ENCODE results near the gene SLC10A1.

The SLC10A1 gene

DNA sequence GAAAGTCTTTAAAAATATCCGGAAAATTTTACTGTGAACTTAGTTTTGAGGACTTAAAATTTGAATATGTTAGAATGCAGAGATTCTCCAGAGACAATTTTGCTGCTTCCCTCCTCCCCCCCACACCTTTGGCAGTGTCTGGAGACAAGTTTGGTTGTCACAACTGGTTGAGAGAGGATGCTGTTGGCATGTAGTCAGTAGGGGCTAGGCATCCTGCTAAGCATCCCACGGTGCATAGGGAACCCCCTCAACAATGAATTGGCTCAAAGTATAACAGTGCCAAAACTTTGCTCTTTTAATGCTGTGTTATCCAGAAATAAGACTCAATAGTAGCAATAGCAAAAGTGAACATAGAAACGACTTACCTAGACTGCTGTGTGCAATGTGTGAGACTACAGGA is 26.5 kb downstream of the SLC10A1 start:
- no peak overlapping the region for H3K27ac ChIP-seq
- TF ChIP-seq, protein P1, sequence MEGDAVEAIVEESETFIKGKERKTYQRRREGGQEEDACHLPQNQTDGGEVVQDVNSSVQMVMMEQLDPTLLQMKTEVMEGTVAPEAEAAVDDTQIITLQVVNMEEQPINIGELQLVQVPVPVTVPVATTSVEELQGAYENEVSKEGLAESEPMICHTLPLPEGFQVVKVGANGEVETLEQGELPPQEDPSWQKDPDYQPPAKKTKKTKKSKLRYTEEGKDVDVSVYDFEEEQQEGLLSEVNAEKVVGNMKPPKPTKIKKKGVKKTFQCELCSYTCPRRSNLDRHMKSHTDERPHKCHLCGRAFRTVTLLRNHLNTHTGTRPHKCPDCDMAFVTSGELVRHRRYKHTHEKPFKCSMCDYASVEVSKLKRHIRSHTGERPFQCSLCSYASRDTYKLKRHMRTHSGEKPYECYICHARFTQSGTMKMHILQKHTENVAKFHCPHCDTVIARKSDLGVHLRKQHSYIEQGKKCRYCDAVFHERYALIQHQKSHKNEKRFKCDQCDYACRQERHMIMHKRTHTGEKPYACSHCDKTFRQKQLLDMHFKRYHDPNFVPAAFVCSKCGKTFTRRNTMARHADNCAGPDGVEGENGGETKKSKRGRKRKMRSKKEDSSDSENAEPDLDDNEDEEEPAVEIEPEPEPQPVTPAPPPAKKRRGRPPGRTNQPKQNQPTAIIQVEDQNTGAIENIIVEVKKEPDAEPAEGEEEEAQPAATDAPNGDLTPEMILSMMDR (conservative IDR thresholded peaks at IDR 0.05): no peak
- no peak for TF ChIP-seq ZFX (IDR thresholded peaks at IDR 0.05)

DNA sequence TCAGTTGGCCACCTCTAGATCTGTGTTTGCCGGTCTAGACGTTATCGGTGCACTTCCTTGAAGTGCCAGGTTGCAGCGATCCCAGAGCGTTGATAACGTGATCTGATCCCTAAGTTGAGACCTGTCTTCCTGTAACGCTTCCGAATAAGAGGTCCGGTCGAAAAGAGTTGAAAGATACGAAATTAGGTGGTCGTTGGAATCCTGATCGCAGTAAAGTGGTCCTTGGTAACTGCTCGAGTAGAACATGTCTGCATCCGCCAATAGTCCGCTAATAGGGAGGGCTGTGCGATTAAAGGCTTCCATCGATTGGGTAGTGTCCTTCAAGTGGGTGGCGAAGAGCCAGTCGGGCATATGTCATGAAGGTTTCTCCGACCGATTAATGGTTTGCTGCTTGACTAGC is 27.4 kb downstream of the SLC10A1 start:
- no peak overlapping the region for H3K27ac ChIP-seq
- TF ChIP-seq, protein P1 (conservative IDR thresholded peaks at IDR 0.05): no peak
- no peak for TF ChIP-seq ZFX (IDR thresholded peaks at IDR 0.05)

DNA sequence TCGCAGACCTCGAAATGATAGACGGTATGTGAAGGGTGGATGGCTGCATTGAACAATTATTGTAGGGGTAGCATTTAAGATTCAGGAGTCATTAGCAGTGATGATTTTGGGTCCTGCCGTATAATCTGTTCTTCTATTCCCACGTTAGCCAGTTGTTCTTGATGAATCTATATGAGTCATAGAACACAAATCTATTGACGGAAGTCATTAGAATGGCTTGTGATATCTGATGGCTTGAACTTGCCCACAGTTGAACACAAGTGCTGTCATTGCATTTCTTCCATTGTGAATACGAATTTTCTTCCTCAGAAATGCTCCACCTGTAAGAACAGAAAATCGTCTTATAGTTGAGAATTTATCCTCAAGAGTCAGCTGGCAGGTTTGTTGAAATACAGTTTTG is 28.2 kb downstream of the SLC10A1 start:
- TF ChIP-seq ZFX (IDR thresholded peaks at IDR 0.05): no peak
- TF ChIP-seq, protein P1 (conservative IDR thresholded peaks at IDR 0.05): no peak
- peak overlapping the region; percentile 99; the same call in 1 of the 2 replicates for H3K27ac ChIP-seq

DNA sequence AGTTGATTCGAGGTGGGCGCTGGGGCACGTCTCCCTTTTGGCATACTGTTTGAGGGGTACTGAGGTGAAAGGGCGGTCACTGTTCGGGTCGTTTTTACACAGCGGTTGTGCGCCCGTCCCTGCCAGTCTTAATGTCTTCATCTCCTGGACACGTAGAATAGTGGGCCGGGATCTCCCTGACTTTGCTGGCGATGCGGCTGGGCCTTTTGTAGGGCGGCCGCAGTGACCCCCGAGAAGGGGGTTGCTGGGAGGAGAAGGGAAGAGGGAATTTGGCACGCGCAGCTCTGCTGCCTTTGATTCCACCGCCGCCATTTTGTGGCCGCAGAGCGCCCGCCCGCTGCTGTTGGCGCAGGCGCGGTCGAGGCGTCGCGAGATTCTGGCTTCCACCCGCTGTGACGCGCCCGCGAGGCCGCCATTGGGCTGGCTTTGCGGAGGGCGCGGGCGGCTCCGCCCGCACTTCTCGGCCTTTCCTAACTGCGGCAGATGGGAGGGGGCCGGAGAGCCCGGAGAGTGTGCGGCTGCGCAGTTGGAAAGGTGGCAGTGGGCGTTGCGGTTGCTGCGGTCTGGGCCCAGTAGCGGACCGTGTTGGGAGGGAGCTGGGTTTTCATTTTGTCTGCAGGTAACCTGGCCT is 29.6 kb downstream of the SLC10A1 start:
- no peak for TF ChIP-seq ZFX (IDR thresholded peaks at IDR 0.05)
- TF ChIP-seq, protein P1 (conservative IDR thresholded peaks at IDR 0.05): no peak
- peak overlapping the region; percentile 99 for H3K27ac ChIP-seq

DNA sequence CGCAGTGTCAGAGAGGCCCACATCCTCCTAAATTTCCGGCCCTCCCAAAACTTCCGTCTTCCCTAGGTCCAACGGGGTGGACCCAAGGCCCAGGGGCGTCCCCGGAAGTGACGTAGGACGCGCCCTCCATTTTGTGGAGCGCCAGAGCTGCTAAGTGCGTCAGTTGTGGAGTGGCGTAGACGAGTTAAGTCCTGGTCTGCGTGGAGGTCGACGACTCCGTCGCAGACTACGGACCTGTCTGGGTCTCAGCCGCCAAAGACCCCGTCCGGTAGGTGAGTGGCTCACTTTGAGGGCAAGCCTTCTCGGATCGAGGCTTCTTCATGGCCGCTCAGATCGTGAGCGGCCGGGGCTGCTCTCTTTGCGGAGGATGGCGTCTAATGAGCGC is 30.1 kb downstream of the SLC10A1 start, which contains the start of gene SRSF5:
Gene SRSF5 (plus strand): TSS at position 159 of the 385 bp plus-strand sequence. CDS start 1,015 bp downstream, outside the sequence.
- peak within 1 kb of the TSS; percentile 99 for H3K27ac ChIP-seq
- TF ChIP-seq, protein P1 (conservative IDR thresholded peaks at IDR 0.05): no peak
- TF ChIP-seq ZFX (IDR thresholded peaks at IDR 0.05): no peak; the same call in 1 of the 2 replicates

DNA sequence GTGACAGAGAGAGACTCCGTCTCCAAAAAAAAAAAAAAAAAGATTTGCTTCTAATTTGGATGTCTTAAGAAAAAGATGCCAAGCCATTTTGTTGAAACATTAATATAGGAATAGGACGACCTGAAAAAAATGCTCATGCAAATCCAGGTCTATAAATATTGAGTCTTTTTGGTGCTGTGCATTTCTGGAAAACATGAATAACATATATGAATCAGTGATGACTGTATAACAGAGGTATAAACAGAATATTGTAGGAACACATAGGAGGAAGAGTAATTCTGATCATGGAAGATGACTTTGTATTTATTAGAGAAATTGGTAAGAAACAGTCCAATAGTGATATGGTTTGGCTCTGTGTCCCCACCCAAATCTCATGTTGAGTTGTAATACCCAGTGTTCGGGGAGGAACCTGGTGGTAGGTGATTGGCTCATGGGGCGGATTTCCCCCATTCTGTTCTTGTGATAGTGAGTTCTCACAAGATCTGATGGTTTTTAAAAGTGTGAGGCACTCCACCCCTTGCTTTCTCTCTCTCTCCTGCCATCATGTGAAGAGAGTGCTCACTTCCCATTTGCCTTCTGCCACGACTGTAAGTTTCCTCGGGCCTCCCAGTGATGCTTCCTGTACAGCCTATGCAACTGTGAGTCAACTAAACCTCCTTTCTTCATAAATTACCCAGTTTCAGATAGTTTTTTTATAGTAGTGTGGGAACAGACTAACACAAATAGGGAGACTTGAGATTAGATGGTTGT is 33.1 kb downstream of the SLC10A1 start:
- H3K27ac ChIP-seq: no peak overlapping the region
- TF ChIP-seq ZFX (IDR thresholded peaks at IDR 0.05): no peak
- TF ChIP-seq, protein P1 (conservative IDR thresholded peaks at IDR 0.05): no peak

DNA sequence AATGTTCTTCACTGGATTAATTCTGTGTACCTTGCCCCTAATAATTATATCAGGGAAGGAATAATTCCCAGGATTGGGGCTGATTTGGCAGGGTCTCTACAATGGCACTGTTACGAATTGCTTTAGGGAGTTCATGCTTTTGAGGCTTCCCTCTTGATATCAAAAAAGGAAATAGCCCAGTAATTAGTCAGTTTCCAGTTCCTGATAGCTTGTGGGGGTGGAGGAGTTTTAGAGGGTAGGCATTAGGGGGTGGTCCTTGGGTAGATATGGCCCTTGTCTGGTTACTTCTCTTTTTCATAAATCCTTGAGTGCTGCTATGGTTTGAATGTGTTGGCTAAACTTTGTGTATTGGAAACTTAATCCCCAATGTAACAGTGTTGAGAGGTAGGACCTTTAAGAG is 36.2 kb downstream of the SLC10A1 start:
- TF ChIP-seq, protein P1 (conservative IDR thresholded peaks at IDR 0.05): no peak
- no peak for TF ChIP-seq ZFX (IDR thresholded peaks at IDR 0.05)
- H3K27ac ChIP-seq: no peak overlapping the region

All from C4-2B (cell line).